Colonic mucosa (tissue), 4 donors: ENCODE measurements around the gene JAM3. TPM values are rescaled to one million over a fixed set of nuclear protein-coding genes. Genes with fewer than 3 reads are reported as not detected.

Experiments used
- DNase-seq: peaks from one replicate; pipeline ENCODE4 v3.0.0-alpha.2; 2020
- H3K27ac ChIP-seq: fragments of 200-600 bp; one replicate; pipeline ENCODE4 v1.8.0; 2021
- H3K27me3 ChIP-seq: fragments of 200-600 bp; one replicate; pipeline ENCODE4 v1.8.0; 2021
- H3K36me3 ChIP-seq: fragments of 200-600 bp; one replicate; pipeline ENCODE4 v1.8.0; 2021
- H3K4me1 ChIP-seq: fragments of 200-600 bp; one replicate; pipeline ENCODE4 v1.8.0; 2021; ENCODE audit warnings: mild to moderate bottlenecking
- H3K4me3 ChIP-seq: fragments of 200-600 bp; one replicate; pipeline ENCODE4 v1.8.0; 2021
- H3K9ac ChIP-seq, 2 donors: one replicate each; pipeline ENCODE4 v1.7.0; 2013; ENCODE audit warnings: control low read depth in 2 of 2, low read depth in 2 of 2, low read length in 2 of 2
- H3K9me3 ChIP-seq: fragments of 200-600 bp; one replicate; pipeline ENCODE4 v1.8.0; 2021
- intact Hi-C: fragments of 100-400 bp; cut with DNase I; formaldehyde crosslinking; loops from one replicate; pipeline ENCODE4 v1.14.1; 2022
- total RNA-seq, 2 donors: library from RNA; stranded (reverse); fragmentation: NEBNext Ultra II Directional in 1 of 2; extraction: Animal tissue kit (Norgen Biotek cat#: 25700) in 1 of 2; gene quantifications; one replicate each; pipeline ENCODE4 v1.2.1, GENCODE V29; 2021
- TF ChIP-seq, protein P1 (sequence below): fragments of 200-600 bp; IDR thresholded peaks from one replicate; pipeline ENCODE4 v1.8.0; 2022; ENCODE audit warnings: antibody characterized with exemption, mild to moderate bottlenecking
- donor health status: healthy.
- donor health status: DM: no; HTN: no; CAD: no.
- donor health status: DM: no; HTN: no; CAD: no.

Gene JAM3
- total RNA-seq: 10 to 100 TPM in 1 of 2 donors, 1 to 10 TPM in 1; 3.5 to 14.5 TPM

DNA sequence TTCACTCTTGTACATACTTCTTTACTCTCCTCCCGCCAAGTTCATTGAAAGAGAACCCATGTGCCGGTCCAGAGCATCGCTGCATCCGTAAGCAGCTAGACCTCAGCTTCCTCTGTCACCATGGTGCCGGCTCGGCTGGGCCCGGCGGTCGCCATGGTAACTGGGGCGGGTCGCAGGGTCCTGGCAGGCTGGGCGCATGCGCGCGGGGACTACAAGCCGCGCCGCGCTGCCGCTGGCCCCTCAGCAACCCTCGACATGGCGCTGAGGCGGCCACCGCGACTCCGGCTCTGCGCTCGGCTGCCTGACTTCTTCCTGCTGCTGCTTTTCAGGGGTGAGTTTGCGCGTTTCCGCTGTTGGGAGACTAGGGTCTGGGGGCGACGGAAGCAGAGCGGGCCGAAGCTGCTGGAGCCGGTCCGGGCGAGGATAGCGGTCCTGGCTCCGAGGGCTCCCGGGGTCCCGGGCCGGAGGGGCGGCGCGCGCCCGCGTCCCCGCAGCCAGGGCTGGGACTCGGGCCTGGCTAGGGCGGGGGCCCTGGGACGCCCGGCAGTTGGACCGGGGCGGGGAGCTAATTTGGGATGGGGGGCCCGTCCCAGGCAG lies at the start of gene JAM3:
Gene JAM3 (plus strand): TSS at position 244 of the 597 bp plus-strand sequence. CDS start 12 bp downstream, at position 256.
- peak within 1 kb of the TSS in 1 of 2 donors; percentile 64 for H3K9ac ChIP-seq
- intact Hi-C loops: no loop called here

DNA sequence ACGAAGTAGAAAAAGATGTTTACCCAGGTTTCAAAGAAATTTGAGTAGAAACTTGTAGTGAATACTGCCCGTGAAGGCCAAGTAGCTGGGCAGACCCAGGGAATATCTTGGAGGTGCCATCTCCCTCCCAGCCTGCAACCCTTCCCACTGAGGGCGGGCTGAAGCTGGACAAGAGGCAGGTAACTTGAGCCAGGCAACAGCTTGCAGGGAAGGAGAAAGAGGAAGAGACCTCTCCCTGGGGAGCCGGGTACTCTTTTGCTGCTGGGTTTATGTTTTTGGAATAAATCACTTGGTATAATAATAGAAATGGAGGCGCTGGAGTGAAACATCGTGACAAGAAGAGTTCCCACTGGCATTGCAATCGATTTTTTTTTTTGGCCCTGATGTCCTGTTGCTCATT lies 49.4 kb upstream of the JAM3 start:
- Histone ChIP-seq H3K4me1 (no peaks in the 10 kb centered on the region), H3K9ac (no peak overlapping the region), H3K9me3 (no peaks in the 10 kb centered on the region), H3K36me3 (no peaks in the 10 kb centered on the region), H3K27me3 (no peaks in the 10 kb centered on the region), H3K27ac (no peak overlapping the region), H3K4me3 (no peak overlapping the region)
- intact Hi-C loops: no loop called here
- DNase-seq: no peak
- TF ChIP-seq, protein P1, sequence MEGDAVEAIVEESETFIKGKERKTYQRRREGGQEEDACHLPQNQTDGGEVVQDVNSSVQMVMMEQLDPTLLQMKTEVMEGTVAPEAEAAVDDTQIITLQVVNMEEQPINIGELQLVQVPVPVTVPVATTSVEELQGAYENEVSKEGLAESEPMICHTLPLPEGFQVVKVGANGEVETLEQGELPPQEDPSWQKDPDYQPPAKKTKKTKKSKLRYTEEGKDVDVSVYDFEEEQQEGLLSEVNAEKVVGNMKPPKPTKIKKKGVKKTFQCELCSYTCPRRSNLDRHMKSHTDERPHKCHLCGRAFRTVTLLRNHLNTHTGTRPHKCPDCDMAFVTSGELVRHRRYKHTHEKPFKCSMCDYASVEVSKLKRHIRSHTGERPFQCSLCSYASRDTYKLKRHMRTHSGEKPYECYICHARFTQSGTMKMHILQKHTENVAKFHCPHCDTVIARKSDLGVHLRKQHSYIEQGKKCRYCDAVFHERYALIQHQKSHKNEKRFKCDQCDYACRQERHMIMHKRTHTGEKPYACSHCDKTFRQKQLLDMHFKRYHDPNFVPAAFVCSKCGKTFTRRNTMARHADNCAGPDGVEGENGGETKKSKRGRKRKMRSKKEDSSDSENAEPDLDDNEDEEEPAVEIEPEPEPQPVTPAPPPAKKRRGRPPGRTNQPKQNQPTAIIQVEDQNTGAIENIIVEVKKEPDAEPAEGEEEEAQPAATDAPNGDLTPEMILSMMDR: no peak

More for the DNA sequence above, at the start of gene JAM3:
- Histone ChIP-seq H3K27me3 (peaks cover 19% of the 10 kb centered on the region), H3K27ac (peak within 1 kb of the TSS; percentile 24), H3K4me3 (peak within 1 kb of the TSS; percentile 49), H3K9me3 (no peaks in the 10 kb centered on the region), H3K36me3 (no peaks in the 10 kb centered on the region), H3K4me1 (no peaks in the 10 kb centered on the region)
- TF ChIP-seq, protein P1: no peak
- peak; percentile 79 for DNase-seq

DNA sequence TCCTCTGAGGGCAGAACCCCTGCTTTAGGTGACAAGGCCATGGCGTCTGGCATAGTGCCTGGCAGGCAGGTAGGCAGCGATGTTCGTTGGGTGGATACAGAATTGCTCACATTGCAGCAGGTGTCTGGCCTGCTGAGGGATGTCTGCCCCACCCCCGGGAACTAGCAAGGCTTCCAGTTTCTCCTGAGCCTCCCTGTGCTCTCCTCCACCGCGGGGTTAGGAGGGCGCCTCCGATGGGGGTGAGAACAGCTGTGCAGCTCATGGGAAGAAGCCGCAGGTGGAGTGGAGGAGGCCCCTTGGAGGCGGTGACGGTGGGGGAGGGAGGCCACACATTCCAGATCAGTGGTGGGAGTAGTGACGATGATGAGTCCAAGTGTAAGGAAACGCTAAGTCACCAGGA lies 48.3 kb upstream of the JAM3 start:
- Histone ChIP-seq H3K9ac (no peak overlapping the region), H3K4me3 (no peak overlapping the region), H3K4me1 (no peaks in the 10 kb centered on the region), H3K36me3 (no peaks in the 10 kb centered on the region), H3K27me3 (no peaks in the 10 kb centered on the region), H3K9me3 (no peaks in the 10 kb centered on the region), H3K27ac (no peak overlapping the region)
- TF ChIP-seq, protein P1: no peak
- DNase-seq: no peak
- intact Hi-C loops: no loop called here

DNA sequence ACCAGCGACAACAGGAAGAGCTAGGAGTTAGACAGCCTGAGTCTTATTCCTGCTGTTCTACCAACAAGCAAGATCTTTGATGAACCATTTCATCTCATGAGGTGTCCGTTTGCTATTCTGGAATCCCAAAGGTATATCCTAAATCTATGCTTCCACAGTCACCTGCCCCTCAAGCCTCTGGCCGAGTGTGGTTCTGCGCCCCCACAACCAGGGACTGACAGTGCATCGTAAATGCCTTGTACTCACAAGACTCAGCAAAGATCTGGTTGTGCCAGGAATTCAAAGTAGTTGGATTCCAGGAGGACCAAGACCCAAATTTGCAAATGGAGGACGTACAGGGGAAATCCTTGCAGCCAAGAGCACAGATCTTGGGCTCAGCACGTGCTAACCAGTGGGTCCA lies 47.5 kb upstream of the JAM3 start:
- Histone ChIP-seq H3K4me1 (no peaks in the 10 kb centered on the region), H3K9ac (no peak overlapping the region), H3K4me3 (no peak overlapping the region), H3K36me3 (no peaks in the 10 kb centered on the region), H3K27ac (no peak overlapping the region), H3K9me3 (no peaks in the 10 kb centered on the region), H3K27me3 (no peaks in the 10 kb centered on the region)
- TF ChIP-seq, protein P1: no peak
- no peak for DNase-seq
- intact Hi-C loops: no loop called here

GRCh38 chr11:134022748-134023147 lies 46.1 kb upstream of the JAM3 start:
- Histone ChIP-seq H3K27me3 (no peaks in the 10 kb centered on the region), H3K36me3 (no peaks in the 10 kb centered on the region), H3K27ac (no peak overlapping the region), H3K4me1 (no peaks in the 10 kb centered on the region), H3K9ac (no peak overlapping the region), H3K4me3 (no peak overlapping the region), H3K9me3 (no peaks in the 10 kb centered on the region)
- DNase-seq: no peak
- intact Hi-C loops: no loop called here
- TF ChIP-seq, protein P1: no peak
